Measurements from ENCODE around the gene CIITA.

The CIITA gene

DNA sequence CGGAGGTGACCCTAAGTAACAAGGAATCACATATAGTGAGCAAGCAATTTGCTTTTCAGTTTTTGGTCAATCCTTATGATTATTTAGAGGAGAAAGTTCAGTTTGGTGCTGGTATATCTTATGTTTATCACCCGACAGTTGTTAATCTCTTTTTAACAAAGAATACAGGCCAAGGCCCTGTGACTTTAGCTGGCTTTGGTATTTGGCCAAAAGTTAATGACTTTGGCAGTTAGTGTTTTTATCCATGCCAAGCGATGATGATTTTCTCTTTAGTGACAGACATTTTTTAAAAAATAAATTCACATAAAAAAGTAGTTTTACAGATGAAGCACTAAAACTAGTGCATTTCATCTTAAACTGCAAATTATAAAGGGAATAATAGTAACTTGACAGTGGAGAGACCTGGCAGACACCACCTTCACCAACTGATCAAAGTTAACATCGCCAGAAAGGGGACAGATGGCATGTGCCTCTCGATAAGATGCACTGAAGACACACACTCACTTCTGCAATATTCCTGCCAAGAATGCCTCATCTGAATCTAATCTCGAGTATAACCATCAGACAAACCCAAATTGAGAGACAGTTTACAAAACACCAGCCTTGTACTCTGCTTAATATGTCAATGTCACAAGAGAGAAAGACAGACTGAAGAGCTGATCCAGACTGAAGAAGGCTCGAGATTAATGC is 58.4 kb downstream of the CIITA start:
- TF ChIP-seq CTCF (IDR thresholded peaks at IDR 0.05; ENCODE audit: control insufficient read depth, extremely low read depth, insufficient read depth), result no peak
- H3K4me3 ChIP-seq (ENCODE audit: low read depth, low read length), result no peak overlapping the region
- no peak for DNase-seq (ENCODE audit: low read depth)

DNA sequence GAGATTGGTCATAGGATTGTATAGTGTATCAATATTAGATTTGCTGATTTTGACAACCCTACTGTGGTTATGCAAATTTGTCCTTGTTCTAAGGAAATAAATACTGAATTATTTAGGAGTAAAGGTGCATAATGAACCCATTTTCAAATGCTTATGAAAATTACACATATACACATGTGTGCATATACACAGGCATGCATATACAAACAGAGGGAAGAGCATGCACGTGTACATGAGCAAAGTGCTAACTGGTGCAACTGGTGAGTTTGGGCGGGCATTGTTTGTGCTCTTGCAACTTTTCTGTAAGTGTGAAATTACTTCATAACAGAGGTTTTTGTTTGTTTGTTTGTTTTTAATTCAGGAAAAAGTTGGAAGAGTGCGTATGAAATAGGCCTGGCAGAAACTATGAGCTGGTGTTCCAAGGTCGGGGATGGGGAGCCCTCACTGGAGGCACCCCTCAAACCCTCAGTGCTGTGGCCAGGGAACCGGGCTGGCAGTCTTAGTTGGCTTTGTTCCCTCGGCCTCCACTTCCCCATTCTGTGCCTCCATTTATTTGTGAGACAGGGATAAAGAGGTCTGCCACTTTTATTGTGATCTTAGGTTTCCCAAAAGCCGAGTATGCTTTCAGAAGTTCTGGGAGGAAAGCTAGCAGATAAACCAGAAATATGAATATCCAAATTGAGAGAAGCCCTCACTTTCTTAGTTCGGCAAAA is 59.4 kb downstream of the CIITA start:
- DNase-seq (ENCODE audit: low read depth), result no peak
- no peak for TF ChIP-seq CTCF (IDR thresholded peaks at IDR 0.05; ENCODE audit: control insufficient read depth, extremely low read depth, insufficient read depth)
- H3K4me3 ChIP-seq (ENCODE audit: low read depth, low read length), result no peak overlapping the region

- no peak for TF ChIP-seq CTCF (IDR thresholded peaks at IDR 0.05; ENCODE audit: control insufficient read depth, extremely low read depth, insufficient read depth)
- no peak overlapping the region for H3K4me3 ChIP-seq (ENCODE audit: low read depth, low read length)
- no peak for DNase-seq (ENCODE audit: low read depth)
These were observed 60.3 kb downstream of the CIITA start for GRCh38 chr16:10937068-10937859.

GRCh38 chr16:10938321-10938720 is 61.3 kb downstream of the CIITA start:
- no peak overlapping the region for H3K4me3 ChIP-seq (ENCODE audit: low read depth, low read length)
- TF ChIP-seq CTCF (IDR thresholded peaks at IDR 0.05; ENCODE audit: control insufficient read depth, extremely low read depth, insufficient read depth), result no peak
- DNase-seq (ENCODE audit: low read depth), result no peak

GRCh38 chr16:10938796-10939648 is 62.0 kb downstream of the CIITA start:
- no peak for DNase-seq (ENCODE audit: low read depth)
- no peak overlapping the region for H3K4me3 ChIP-seq (ENCODE audit: low read depth, low read length)
- TF ChIP-seq CTCF (IDR thresholded peaks at IDR 0.05; ENCODE audit: control insufficient read depth, extremely low read depth, insufficient read depth), result no peak

- TF ChIP-seq CTCF (IDR thresholded peaks at IDR 0.05; ENCODE audit: control insufficient read depth, extremely low read depth, insufficient read depth), result no peak
- no peak for DNase-seq (ENCODE audit: low read depth)
These were observed 62.7 kb downstream of the CIITA start for GRCh38 chr16:10939649-10940234.

More at GRCh38 chr16:10939649-10940234, 62.7 kb downstream of the CIITA start:
- H3K4me3 ChIP-seq (ENCODE audit: low read depth, low read length), result no peak overlapping the region
